ENCODE data around the gene IL13RA1.

DNA sequence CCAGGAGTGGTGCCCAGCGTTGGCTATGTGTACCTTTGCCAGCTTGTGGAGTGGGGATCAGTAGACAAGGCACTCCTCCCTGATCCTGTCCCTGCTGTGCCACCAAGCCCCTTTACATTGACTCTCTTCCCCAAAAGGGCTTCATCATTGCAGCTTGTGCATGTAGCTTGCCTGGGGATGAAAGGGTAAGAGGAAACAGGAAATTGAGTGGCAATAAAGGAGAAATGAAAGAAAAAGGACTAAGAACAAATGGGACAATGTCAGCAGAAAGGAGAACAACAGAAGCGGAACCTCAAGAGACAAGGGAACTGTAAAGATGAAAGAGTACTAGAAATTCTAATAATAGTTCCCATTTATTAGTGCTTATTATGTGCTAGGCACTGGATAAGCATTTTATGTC, 8.7 kb upstream of the IL13RA1 start:
- TF ChIP-seq, protein P1, sequence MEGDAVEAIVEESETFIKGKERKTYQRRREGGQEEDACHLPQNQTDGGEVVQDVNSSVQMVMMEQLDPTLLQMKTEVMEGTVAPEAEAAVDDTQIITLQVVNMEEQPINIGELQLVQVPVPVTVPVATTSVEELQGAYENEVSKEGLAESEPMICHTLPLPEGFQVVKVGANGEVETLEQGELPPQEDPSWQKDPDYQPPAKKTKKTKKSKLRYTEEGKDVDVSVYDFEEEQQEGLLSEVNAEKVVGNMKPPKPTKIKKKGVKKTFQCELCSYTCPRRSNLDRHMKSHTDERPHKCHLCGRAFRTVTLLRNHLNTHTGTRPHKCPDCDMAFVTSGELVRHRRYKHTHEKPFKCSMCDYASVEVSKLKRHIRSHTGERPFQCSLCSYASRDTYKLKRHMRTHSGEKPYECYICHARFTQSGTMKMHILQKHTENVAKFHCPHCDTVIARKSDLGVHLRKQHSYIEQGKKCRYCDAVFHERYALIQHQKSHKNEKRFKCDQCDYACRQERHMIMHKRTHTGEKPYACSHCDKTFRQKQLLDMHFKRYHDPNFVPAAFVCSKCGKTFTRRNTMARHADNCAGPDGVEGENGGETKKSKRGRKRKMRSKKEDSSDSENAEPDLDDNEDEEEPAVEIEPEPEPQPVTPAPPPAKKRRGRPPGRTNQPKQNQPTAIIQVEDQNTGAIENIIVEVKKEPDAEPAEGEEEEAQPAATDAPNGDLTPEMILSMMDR (CRISPR knock-in tag; IDR thresholded peaks at IDR 0.05), result no peak
- TF ChIP-seq, protein P2, sequence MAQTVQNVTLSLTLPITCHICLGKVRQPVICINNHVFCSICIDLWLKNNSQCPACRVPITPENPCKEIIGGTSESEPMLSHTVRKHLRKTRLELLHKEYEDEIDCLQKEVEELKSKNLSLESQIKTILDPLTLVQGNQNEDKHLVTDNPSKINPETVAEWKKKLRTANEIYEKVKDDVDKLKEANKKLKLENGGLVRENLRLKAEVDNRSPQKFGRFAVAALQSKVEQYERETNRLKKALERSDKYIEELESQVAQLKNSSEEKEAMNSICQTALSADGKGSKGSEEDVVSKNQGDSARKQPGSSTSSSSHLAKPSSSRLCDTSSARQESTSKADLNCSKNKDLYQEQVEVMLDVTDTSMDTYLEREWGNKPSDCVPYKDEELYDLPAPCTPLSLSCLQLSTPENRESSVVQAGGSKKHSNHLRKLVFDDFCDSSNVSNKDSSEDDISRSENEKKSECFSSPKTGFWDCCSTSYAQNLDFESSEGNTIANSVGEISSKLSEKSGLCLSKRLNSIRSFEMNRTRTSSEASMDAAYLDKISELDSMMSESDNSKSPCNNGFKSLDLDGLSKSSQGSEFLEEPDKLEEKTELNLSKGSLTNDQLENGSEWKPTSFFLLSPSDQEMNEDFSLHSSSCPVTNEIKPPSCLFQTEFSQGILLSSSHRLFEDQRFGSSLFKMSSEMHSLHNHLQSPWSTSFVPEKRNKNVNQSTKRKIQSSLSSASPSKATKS (CRISPR knock-in tag; IDR thresholded peaks at IDR 0.05), result no peak
- no peak for TF ChIP-seq RAD21 (CRISPR knock-in tag; IDR thresholded peaks at IDR 0.05)
- TF ChIP-seq EP300 (IDR thresholded peaks at IDR 0.05; ENCODE audit: low read depth in 2 of 2, low read length in 2 of 2), result no peak
- TF ChIP-seq EP300 (CRISPR knock-in tag; IDR thresholded peaks at IDR 0.05; ENCODE audit: borderline replicate concordance), result no peak
- no peak for TF ChIP-seq ZNF337 (CRISPR knock-in tag; IDR thresholded peaks at IDR 0.05; ENCODE audit: borderline replicate concordance, low read depth)
- TF ChIP-seq KAT7 (CRISPR knock-in tag; IDR thresholded peaks at IDR 0.05; ENCODE audit: borderline replicate concordance), result no peak
- no peak for TF ChIP-seq TCF7L2 (IDR thresholded peaks at IDR 0.05; ENCODE audit: low read depth, low read length)
- no peak for TF ChIP-seq CAMTA2 (CRISPR knock-in tag; IDR thresholded peaks at IDR 0.05; ENCODE audit: borderline replicate concordance)
- TF ChIP-seq ZZZ3 (CRISPR knock-in tag; IDR thresholded peaks at IDR 0.05; ENCODE audit: borderline replicate concordance), result no peak
- no peak for TF ChIP-seq POLR2A (IDR thresholded peaks at IDR 0.05; ENCODE audit: insufficient read depth in 1 of 2, low read depth in 2 of 2, low read length in 2 of 2)
- no peak for TF ChIP-seq HCFC1 (IDR thresholded peaks at IDR 0.05; ENCODE audit: low read depth, low read length)
- TF ChIP-seq HOXA5 (CRISPR knock-in tag; IDR thresholded peaks at IDR 0.05), result no peak
